IgD-negative memory B cell (primary cell): ENCODE results near the gene HUS1B. TPM values are rescaled to one million over a fixed set of nuclear protein-coding genes. Genes with fewer than 3 reads are reported as not detected.

Experiments
- H3K27ac Mint-ChIP-seq, 3 donors: one replicate each; pipeline ENCODE4 v1.8.0; 2020 to 2022; ENCODE audit warnings: mild to moderate bottlenecking in 3 of 3, mixed read lengths in 3 of 3, moderate library complexity in 1 of 3
- H3K27me3 Mint-ChIP-seq: one replicate; pipeline ENCODE4 v1.8.0; 2021; ENCODE audit warnings: mixed read lengths
- H3K36me3 Mint-ChIP-seq: one replicate; pipeline ENCODE4 v1.8.0; 2020; ENCODE audit warnings: mild to moderate bottlenecking, mixed read lengths
- H3K4me1 Mint-ChIP-seq, 3 donors: one replicate each; pipeline ENCODE4 v1.8.0; 2020 to 2022; ENCODE audit warnings: mixed read lengths in 3 of 3, mild to moderate bottlenecking in 1 of 3
- H3K4me3 Mint-ChIP-seq, 4 donors: one replicate each; pipeline ENCODE4 v1.8.0; 2020 to 2022; ENCODE audit warnings: mild to moderate bottlenecking in 4 of 4, mixed read lengths in 4 of 4, moderate library complexity in 3 of 4
- H3K9me3 Mint-ChIP-seq, 3 donors: one replicate each; pipeline ENCODE4 v1.8.0; 2020 to 2021; ENCODE audit warnings: mixed read lengths in 3 of 3, mild to moderate bottlenecking in 1 of 3
- polyA plus RNA-seq: library from polyadenylated mRNA; unstranded; fragments of 300-500 nt; fragmentation: Illumina TruSeq; gene quantifications from one replicate; pipeline ENCODE4 v1.2.3, GENCODE V29; 2021

Gene HUS1B
- polyA plus RNA-seq, 1 donor from 2014 or later = 2.2 TPM

GRCh38 chr6:659716-660581 lies 3.0 kb upstream of the HUS1B start:
- no peak overlapping the region for H3K4me3 Mint-ChIP-seq
- H3K9me3 Mint-ChIP-seq = peaks cover 0 to 2% (median 0%) of the 10 kb centered on the region in 3 donors
- peak overlapping the region in 1 of 3 donors; percentile 32 for H3K27ac Mint-ChIP-seq
- no peaks in the 10 kb centered on the region for H3K27me3 Mint-ChIP-seq
- H3K36me3 Mint-ChIP-seq = peaks cover 17% of the 10 kb centered on the region
- peaks cover 37 to 60% (median 44%) of the 10 kb centered on the region in 3 donors for H3K4me1 Mint-ChIP-seq

GRCh38 chr6:658244-658643 lies 1.3 kb upstream of the HUS1B start:
- Mint-ChIP-seq H3K36me3 (peaks cover 17% of the 10 kb centered on the region), H3K27me3 (no peaks in the 10 kb centered on the region), H3K27ac (peak overlapping the region in 1 of 3 donors; percentile 71), H3K4me1 (peaks cover 28 to 45% (median 31%) of the 10 kb centered on the region in 3 donors), H3K4me3 (peak overlapping the region in 1 of 4 donors; percentile 41), H3K9me3 (peaks cover 0 to 2% (median 0%) of the 10 kb centered on the region in 3 donors)

- Mint-ChIP-seq H3K4me3 (peak overlapping the region in 1 of 4 donors; percentile 41), H3K4me1 (peaks cover 23 to 42% (median 26%) of the 10 kb centered on the region in 3 donors), H3K27ac (peak overlapping the region in 1 of 3 donors; percentile 71), H3K9me3 (peaks cover 0 to 2% (median 0%) of the 10 kb centered on the region in 3 donors), H3K36me3 (peaks cover 19% of the 10 kb centered on the region), H3K27me3 (no peaks in the 10 kb centered on the region)
Observed at GRCh38 chr6:657743-658142, 843 bp upstream of the HUS1B start.

GRCh38 chr6:654136-654535 lies 2.8 kb downstream of the HUS1B start:
- no peak overlapping the region for H3K27ac Mint-ChIP-seq
- no peaks in the 10 kb centered on the region for H3K27me3 Mint-ChIP-seq
- H3K4me1 Mint-ChIP-seq = peaks cover 0 to 14% (median 8%) of the 10 kb centered on the region in 3 donors

GRCh38 chr6:652865-653264 lies 4.0 kb downstream of the HUS1B start:
- H3K36me3 Mint-ChIP-seq = peaks cover 20% of the 10 kb centered on the region
- peaks cover 0 to 6% (median 6%) of the 10 kb centered on the region in 3 donors for H3K4me1 Mint-ChIP-seq
- H3K27ac Mint-ChIP-seq = no peak overlapping the region
- H3K4me3 Mint-ChIP-seq = no peak overlapping the region
- H3K27me3 Mint-ChIP-seq = no peaks in the 10 kb centered on the region
- peaks cover 0 to 2% (median 0%) of the 10 kb centered on the region in 3 donors for H3K9me3 Mint-ChIP-seq

More at GRCh38 chr6:654136-654535, 2.8 kb downstream of the HUS1B start:
- peaks cover 0 to 2% (median 0%) of the 10 kb centered on the region in 3 donors for H3K9me3 Mint-ChIP-seq
- peaks cover 19% of the 10 kb centered on the region for H3K36me3 Mint-ChIP-seq
- no peak overlapping the region for H3K4me3 Mint-ChIP-seq

GRCh38 chr6:650098-650497 lies 6.8 kb downstream of the HUS1B start:
- peaks cover 7% of the 10 kb centered on the region for H3K36me3 Mint-ChIP-seq
- H3K4me1 Mint-ChIP-seq = peaks cover 0 to 12% (median 4%) of the 10 kb centered on the region in 3 donors
- H3K4me3 Mint-ChIP-seq = no peak overlapping the region
- no peaks in the 10 kb centered on the region for H3K9me3 Mint-ChIP-seq
- no peaks in the 10 kb centered on the region for H3K27me3 Mint-ChIP-seq
- H3K27ac Mint-ChIP-seq = no peak overlapping the region

GRCh38 chr6:642805-643204 lies 14.1 kb downstream of the HUS1B start:
- H3K9me3 Mint-ChIP-seq = peaks cover 0 to 5% (median 0%) of the 10 kb centered on the region in 3 donors
- peaks cover 11 to 33% (median 14%) of the 10 kb centered on the region in 3 donors for H3K4me1 Mint-ChIP-seq
- H3K36me3 Mint-ChIP-seq = peaks cover 11% of the 10 kb centered on the region
- H3K4me3 Mint-ChIP-seq = no peak overlapping the region
- H3K27ac Mint-ChIP-seq = no peak overlapping the region
- H3K27me3 Mint-ChIP-seq = no peaks in the 10 kb centered on the region

GRCh38 chr6:641225-641985 lies 15.5 kb downstream of the HUS1B start:
- Mint-ChIP-seq H3K27me3 (no peaks in the 10 kb centered on the region), H3K4me1 (peaks cover 14 to 31% (median 14%) of the 10 kb centered on the region in 3 donors), H3K9me3 (peaks cover 0 to 5% (median 0%) of the 10 kb centered on the region in 3 donors), H3K27ac (peak overlapping the region in 1 of 3 donors; percentile 23), H3K36me3 (peaks cover 13% of the 10 kb centered on the region), H3K4me3 (no peak overlapping the region)

- H3K36me3 Mint-ChIP-seq = peaks cover 7% of the 10 kb centered on the region
- peaks cover 0 to under 1% (median 0%) of the 10 kb centered on the region in 3 donors for H3K9me3 Mint-ChIP-seq
- H3K27ac Mint-ChIP-seq = no peak overlapping the region
- H3K4me1 Mint-ChIP-seq = peaks cover 0 to 9% (median 3%) of the 10 kb centered on the region in 3 donors
- no peak overlapping the region for H3K4me3 Mint-ChIP-seq
- H3K27me3 Mint-ChIP-seq = no peaks in the 10 kb centered on the region
Observed at GRCh38 chr6:636488-636887, 20.4 kb downstream of the HUS1B start.

GRCh38 chr6:635233-635632 lies 21.7 kb downstream of the HUS1B start:
- Mint-ChIP-seq H3K4me3 (no peak overlapping the region), H3K27ac (no peak overlapping the region), H3K9me3 (no peaks in the 10 kb centered on the region), H3K4me1 (peaks cover 0 to 7% (median 3%) of the 10 kb centered on the region in 3 donors), H3K27me3 (no peaks in the 10 kb centered on the region), H3K36me3 (peaks cover 2% of the 10 kb centered on the region)

- no peak overlapping the region for H3K4me3 Mint-ChIP-seq
- H3K27me3 Mint-ChIP-seq = no peaks in the 10 kb centered on the region
- no peak overlapping the region for H3K27ac Mint-ChIP-seq
- H3K36me3 Mint-ChIP-seq = peaks cover 5% of the 10 kb centered on the region
- no peaks in the 10 kb centered on the region for H3K9me3 Mint-ChIP-seq
- H3K4me1 Mint-ChIP-seq = peaks cover 6 to 11% (median 10%) of the 10 kb centered on the region in 3 donors
Observed at GRCh38 chr6:633611-634010, 23.3 kb downstream of the HUS1B start.

GRCh38 chr6:628766-629165 lies 28.1 kb downstream of the HUS1B start:
- Mint-ChIP-seq H3K4me1 (peaks cover 7 to 12% (median 9%) of the 10 kb centered on the region in 3 donors), H3K36me3 (peaks cover 10% of the 10 kb centered on the region), H3K4me3 (peak overlapping the region in 1 of 4 donors; percentile 63), H3K9me3 (no peaks in the 10 kb centered on the region), H3K27me3 (no peaks in the 10 kb centered on the region), H3K27ac (peak overlapping the region in 2 of 3 donors; percentile 0 to 48)

- H3K9me3 Mint-ChIP-seq = no peaks in the 10 kb centered on the region
- no peaks in the 10 kb centered on the region for H3K27me3 Mint-ChIP-seq
- H3K36me3 Mint-ChIP-seq = peaks cover 14% of the 10 kb centered on the region
- H3K4me1 Mint-ChIP-seq = peaks cover 7 to 12% (median 9%) of the 10 kb centered on the region in 3 donors
- no peak overlapping the region for H3K4me3 Mint-ChIP-seq
- H3K27ac Mint-ChIP-seq = no peak overlapping the region
Observed at GRCh38 chr6:626236-626635, 30.7 kb downstream of the HUS1B start.

GRCh38 chr6:624979-625378 lies 31.9 kb downstream of the HUS1B start:
- Mint-ChIP-seq H3K27ac (no peak overlapping the region), H3K9me3 (no peaks in the 10 kb centered on the region), H3K4me3 (no peak overlapping the region), H3K4me1 (peaks cover 7 to 12% (median 9%) of the 10 kb centered on the region in 3 donors), H3K36me3 (peaks cover 14% of the 10 kb centered on the region), H3K27me3 (no peaks in the 10 kb centered on the region)

- Mint-ChIP-seq H3K4me3 (no peak overlapping the region), H3K9me3 (no peaks in the 10 kb centered on the region), H3K27ac (no peak overlapping the region), H3K4me1 (peaks cover 0 to 1% (median 0%) of the 10 kb centered on the region in 3 donors), H3K27me3 (no peaks in the 10 kb centered on the region), H3K36me3 (peaks cover 16% of the 10 kb centered on the region)
Observed at GRCh38 chr6:622462-622861, 34.4 kb downstream of the HUS1B start.
